Measurements from ENCODE around the gene TPH1.
A peak's percentile ranks its signal among the peaks of the same experiment; 100 is the strongest.
"Not testable (repeated sequence)": the region's sequence is repeated elsewhere in the genome, so short reads cannot be mapped to it uniquely, and the experiment has no call there.

Gene TPH1

DNA sequence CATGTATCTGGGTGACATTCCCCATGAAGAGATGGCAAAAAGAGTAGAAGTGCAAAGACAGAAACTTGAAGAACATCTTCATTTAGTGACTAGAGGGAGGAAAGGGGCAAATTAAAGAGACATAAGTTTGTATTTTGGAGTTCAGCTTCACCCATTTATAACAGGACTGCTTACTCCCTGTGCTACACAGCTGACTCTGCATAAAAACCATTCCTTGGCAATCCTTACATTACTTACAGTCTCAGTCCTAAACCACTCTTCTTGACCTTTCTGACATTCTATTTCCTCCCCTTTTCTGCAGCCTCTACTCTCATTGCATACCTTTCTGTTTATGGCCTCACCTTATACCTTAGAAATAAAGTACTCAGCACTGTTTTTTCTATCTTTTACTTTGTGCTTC is 26.4 kb downstream of the TPH1 start:
- no peak for DNase-seq

DNA sequence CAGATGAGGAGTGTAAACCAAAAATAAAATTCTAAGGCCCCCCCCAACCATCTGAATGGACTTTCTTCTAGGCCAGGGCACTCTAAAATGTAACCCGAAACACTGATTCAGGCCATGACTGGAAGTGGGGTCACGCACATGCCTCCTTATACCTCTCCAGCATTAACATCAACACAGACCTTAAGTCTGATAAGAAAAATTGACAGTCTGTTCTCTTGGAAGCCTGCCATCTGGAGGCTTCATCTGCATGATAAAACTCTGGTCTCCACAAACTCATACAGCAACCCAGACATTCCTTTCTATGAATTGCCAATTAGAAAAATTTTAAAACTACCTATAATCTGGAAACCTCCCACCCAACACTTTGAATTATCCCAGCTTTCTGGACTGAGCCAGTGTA is 29.3 kb downstream of the TPH1 start:
- DNase-seq = no peak

DNA sequence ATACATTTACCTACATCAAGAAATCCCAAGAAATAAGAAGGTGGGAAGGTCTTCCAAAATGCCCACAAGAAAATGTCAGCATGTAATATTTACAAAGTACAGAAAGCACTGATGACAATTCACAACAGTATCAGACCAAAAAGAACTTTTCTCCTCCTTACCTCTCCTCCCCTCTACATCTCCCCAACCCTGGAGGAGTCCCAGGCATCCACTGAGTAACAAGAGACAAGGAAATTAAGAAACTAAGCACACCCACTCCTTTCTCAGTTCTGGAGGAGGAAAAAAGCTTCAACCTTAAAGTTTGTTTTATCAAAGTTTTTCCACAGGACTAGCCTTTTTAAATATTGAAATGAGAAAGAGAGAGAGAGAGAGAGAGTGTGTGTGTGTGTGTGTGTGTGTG is 31.2 kb downstream of the TPH1 start:
- DNase-seq = no peak

DNA sequence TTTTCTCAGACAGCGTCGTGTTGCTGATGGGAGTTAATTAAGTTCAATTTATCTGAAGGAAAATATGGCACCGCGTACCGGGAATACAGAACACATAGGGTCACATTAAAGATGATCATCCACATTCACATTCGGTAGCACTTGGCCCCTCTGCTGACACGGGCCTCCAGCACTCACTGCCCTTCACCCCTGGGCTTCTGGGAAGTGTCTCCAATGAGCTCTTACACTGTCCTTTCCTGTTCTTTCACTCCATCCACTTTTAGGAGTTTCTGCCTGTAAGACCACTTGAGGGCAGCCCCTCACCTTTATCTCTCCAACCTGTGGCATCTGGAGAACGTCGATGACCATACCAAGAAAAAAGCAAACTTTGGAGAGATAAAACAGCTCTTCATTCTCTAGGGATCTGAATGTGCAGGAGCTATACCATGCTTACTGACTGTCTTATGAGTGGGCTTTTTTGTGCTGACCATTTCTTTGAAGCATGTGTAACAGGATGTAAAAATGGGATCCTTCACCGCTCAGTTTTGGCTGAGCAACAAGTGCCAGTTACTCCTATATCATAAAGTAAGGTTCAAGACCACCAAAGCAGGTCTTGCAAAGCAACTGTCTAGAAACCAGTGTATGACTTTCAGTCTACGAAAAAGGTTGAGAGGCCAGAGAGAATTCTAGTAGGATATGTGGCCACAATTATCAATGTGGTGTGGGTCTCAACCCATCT is 32.1 kb downstream of the TPH1 start:
- no peak for DNase-seq

DNA sequence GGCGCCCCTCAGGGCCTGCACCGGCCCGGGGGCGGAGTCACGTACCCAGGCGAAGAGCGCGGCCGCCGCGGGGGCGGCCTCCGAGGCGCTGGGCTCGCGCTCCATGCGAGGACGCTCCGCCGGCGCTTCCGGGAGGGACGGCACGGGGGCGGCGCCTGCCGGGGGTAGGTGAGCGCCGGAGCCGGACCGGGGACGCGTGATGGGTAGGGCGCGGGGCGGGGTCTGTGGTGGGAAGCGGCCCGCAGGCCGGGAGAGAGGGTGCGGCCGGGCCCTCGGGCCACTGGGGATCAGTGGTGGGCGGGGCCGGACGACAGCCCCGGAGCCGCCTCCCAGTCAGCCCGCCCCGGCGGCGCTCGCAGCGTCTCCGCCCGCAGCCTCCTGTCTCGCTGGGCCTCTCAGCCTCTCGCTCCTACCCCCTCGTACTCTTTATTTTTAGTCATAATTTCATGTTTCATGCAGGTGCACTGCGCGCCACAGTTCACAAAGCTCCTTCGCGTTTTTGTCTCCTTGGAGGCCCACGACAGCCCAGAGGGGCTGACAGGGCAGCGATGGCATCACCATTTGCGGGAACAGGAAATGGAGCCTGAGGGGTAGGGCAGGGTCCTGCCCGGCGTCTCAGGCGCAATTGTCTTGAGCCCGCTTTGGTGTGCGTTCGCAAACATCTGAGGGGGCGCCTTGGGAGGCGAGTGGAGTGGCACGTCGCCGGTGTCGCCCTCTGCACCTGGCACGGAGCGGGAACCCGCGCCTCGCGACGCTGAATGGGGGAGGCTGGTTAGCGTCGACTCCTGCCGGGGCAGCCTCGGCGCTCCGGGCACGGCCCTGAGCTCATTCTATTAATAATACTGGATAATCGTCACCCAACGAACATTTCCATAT is 32.9 kb downstream of the TPH1 start, which contains the start of gene SERGEF:
SERGEF (minus strand) TSS at position 142 of the 876 bp plus-strand sequence; CDS start at position 105, 37 bp downstream.
- peak; percentile 98 for DNase-seq

DNA sequence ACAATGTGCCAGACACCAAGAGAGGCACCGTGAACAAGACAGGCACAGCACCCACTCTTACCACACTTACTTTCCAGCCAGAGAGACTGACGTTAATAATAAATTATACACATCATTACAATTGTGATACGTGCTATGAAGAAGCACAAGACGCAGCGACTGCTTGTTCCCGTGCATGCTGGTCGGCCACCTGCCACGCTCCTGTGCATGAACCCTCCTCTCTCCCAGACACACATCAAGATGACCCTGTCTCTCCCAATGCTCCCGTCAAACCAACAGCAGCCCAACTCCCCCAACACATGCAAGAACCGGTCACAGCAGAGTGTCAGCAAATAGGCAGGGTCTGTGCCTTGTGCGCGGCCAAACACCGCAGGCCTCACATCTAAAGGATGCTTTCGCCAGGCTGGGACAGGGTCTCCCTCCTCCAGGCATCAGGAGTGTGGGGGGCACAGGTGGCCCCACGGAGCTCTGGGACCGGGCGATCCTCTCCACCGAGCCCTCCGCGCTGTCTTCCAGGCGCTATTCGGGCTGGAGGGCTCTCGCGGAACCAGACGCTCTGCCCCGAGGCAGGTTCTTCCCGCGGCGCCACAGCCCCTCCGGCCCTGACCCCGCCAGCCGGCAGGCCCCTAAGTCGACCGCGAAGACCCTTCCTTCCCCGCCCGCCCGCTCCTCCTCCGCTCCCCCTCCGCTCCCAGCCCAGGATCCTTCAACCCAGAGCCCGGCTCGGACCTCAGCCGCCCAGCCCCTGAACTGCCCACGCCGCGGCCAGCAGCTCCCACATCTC is 33.8 kb downstream of the TPH1 start:
- peak; percentile 41 for DNase-seq

DNA sequence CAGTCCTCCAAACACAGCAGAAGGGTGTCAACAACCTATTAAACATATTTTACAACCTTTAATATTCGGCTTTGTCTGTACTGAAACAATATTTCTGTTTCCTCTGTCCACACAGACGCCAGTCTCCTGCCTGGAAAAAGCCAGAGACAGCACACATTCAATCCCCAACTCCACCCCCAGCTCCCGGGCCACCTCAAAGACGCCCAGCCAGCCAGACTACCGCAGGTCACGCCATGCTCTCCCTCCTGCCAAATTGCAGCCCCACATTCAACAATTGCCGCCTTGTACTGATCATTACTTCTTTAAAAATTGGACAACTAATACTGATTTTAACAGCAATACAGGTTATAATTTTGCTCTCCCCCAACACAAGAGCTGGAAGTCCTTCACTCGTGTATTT is 34.4 kb downstream of the TPH1 start:
- no peak for DNase-seq

DNA sequence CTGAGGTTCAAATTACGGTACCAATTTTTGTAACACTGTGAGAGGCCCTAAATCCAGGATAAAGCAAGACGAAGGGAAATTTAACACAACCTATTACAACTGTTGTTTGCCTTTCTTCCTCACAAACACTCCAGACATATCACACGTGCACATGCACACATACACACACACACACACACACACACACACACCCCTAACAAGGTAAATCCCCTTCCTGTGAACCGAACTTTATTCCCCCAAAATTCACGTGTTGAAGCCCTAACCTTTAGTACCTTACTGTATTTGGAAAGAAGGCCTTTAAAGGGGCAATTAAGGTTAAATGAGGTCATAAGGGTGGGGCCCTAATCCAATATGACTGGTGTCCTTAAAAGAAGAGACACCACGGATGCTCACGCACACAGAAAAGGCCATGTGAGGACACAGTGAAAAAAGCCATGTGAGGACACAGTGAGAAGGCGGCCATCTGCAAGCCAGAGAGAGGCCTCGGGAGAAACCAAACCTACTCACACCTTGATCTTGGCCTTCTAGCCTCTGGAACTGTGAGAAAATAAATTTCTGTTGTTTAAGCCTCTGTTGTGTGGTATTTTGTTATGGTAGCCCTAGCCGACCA is 35.0 kb downstream of the TPH1 start:
- DNase-seq = no peak

DNA sequence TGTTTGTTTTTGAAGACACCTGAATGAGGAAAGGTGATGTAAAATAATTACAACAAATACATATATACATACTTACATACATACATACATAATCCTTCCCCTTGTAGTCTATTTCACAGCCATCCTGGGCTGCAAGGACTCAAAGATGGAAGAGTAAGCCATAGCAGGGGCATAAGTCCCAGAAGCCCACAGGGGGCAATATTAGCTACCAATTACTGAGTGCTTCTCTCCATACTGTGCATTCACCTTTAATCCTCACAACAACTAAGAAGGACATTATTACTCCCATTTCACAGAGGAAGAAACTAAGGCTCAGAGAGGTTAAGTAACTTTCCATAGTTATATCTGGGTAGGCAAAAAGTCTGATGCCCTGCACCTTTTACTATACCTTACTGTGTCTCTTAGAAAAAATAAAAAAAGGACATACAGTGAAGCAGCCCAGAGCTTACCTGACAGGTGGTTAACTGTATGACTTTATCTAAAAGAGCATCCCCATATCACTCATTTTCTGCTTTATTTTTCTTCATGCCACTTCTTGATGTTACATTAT is 35.9 kb downstream of the TPH1 start:
- DNase-seq = no peak

DNA sequence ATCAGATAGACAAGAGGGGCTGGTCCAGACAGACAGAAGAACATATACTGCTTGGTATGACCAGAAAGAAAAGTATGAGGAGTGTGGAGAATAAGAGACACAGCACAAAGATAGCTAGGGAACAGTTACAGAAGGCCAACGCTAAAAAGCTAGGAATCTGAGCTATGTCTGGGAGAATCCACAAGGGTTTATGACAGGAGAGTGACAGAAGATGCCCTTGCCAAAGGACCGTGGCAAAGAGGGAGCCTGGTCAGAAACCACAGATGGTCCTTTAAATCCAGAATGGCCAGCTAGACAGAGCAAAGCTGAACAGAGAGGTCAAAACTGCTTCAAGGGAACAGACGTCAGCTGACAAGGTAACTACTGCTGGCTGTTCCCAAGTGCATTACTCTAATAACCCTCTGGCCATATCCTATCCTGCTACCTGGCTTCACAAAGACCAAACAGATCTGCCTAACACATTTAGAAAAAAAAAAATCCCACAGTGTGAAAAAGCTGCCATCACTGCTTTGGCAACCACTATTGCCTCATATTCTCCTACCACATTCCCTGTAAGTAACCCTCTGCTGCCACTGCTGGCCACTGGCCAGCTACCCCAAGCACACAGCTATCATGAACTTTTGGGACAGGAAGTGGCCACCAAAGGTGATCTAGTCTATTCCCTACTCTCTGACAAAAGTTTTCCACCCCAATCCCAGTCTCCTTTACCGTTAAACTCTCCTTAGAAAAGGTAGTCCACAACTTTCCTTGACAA is 40.5 kb downstream of the TPH1 start:
- no peak for DNase-seq

DNA sequence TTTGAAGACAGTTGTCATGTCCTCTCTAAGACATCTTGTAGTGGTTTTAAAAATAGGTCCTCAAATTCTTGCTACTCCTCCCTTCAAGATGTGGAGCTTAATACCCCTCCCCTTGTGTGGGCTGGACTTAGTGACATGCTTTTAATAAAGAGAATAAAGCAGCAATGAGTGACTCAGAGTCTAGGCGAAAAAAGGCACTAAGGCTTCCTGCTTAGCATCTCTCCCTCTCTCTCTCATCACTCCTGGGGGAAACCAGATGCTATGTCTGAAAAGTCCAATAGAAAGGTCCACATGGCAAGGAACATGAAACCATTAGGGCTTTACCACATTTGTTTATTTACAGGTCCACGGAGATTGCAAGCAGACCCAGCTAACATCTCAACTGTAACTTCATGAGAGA is 44.9 kb downstream of the TPH1 start:
- no peak for DNase-seq

DNA sequence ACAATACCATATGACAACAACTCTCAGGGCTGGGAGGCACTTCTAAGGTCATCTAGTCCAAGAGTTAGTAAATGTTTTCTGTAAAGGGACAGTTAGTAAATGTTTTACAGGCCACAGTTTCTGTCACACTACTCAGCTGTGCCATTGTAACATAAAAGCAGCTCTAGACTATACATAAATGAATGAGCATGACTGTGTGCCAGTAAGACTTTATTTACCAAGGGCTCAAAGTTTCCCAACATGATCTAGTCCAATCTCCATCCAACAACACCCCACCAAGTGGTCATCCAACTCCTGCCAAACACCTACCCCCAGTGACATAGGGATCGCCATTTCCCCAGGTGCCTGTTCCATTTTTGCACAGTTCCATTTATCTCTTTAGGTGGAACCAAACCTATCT is 45.3 kb downstream of the TPH1 start:
- no peak for DNase-seq

DNA sequence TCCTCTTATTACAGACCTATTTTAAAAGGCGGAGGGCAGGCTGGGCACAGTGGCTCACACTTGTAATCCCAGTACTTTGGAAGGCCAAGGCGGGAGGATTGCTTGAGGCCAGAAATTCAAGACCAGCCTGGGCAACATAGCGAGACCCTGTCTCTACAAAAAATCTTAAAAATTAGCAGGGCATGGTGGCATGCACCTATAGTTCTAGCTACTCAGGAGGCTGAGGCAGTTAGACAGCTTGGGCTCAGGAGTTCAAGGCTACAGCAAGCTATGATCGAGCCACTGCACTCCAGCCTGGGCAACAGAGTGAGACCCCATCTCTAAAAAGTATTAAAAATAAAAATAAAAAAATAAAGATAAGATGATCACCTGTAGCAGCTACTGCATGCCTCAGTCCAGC is 45.9 kb downstream of the TPH1 start:
- not testable (repeated sequence) for DNase-seq
